T-helper 1 cell treated with Interleukin-12 subunit alpha and Interleukin-12 subunit beta and Interleukin-4 antibody, amounts not matched to agents 30 μg/mL and 1 μg/mL, for 36 hours (primary cell): ENCODE measurements around the gene TSPAN14.
"Not testable (repeated sequence)": the region's sequence is repeated elsewhere in the genome, so short reads cannot be mapped to it uniquely, and the experiment has no call there.

ENCODE experiments used
- H3K27ac Mint-ChIP-seq: one replicate; pipeline ENCODE4 v1.8.0; 2021; ENCODE audit warnings: mild to moderate bottlenecking, mixed read lengths
- H3K27me3 Mint-ChIP-seq: one replicate; pipeline ENCODE4 v1.8.0; 2021; ENCODE audit warnings: low read depth, mixed read lengths
- H3K36me3 Mint-ChIP-seq: one replicate; pipeline ENCODE4 v1.8.0; 2021; ENCODE audit warnings: low read depth, mixed read lengths
- H3K4me1 Mint-ChIP-seq: one replicate; pipeline ENCODE4 v1.8.0; 2021; ENCODE audit warnings: low read depth, mixed read lengths
- H3K4me3 Mint-ChIP-seq: one replicate; pipeline ENCODE4 v1.8.0; 2021; ENCODE audit warnings: mild to moderate bottlenecking, moderate library complexity, mixed read lengths
- H3K9me3 Mint-ChIP-seq: one replicate; pipeline ENCODE4 v1.8.0; 2021; ENCODE audit warnings: mixed read lengths

Gene TSPAN14

DNA sequence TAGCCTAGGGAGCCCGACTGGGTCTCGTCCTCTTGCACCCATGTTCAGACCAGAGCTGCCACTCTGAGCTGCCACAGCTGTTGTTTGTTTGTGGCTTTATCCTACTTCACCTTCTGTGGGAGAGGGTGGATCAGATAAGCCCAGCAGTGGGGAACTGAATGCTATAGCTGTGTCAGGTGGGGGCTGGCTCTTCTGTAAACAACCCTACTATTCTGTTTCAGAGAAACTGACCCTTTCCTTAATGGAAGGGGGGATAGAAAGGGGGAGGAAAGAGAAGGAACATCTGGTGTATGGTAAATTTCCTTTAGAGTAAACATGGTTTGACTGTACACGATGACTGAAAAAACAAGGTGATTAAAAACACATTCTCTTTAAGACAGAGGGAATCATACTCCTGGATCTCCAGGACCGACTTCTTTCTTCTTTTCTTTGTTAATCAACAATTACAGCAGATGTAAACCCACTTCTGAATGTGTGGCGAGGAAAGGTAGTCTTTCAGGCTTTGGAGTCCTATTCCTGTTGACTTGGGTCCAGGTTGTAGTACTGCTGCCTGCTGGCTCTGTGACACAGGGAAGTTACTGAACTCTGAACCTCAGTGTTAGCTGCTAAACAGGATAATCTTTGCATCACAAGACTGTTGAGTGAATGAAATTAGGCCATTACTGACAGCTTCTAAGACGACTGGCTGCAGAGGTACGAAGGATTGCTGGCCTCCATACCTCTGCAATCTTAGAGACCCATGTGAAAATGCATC lies 39.8 kb upstream of the TSPAN14 start:
- Mint-ChIP-seq H3K27me3 (no peaks in the 10 kb centered on the region), H3K4me1 (peaks cover 17% of the 10 kb centered on the region), H3K36me3 (no peaks in the 10 kb centered on the region), H3K9me3 (no peaks in the 10 kb centered on the region), H3K27ac (no peak overlapping the region), H3K4me3 (no peak overlapping the region)

DNA sequence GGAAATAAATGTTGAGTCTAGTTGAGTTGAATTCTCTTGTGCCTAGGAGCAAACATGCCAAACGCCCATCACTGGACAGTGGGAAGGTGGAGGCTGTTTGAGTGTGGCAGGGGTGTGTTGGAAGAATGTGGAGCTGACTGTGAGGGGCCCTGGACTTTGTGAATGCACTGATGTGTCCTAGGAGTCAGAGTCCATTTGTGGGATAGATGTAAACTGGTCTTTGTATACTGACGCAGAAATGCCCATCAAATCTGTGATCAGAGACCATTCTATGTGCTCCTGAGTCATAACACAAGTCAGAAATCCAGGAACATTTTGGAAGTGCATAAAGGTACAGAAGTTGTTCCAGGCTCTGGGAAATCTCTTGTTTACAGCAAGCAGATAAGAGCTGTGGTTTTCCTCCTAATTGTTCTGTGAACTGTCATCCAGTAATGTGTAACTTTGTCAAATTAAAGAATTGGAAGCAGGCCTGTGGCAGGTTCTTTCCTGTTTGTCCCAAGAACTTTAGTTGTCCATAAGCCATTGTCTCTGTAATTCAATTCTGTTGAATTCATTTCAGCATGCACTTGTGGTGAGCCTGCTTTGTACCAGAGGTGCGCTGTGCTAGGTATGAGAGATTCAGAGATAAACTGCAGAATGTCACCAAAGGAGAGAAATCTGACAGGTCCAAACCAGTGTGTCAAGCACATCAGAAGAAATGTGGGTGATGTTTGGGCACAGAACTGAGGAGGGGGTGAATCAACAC lies 38.2 kb upstream of the TSPAN14 start:
- H3K27ac Mint-ChIP-seq: no peak overlapping the region
- no peaks in the 10 kb centered on the region for H3K9me3 Mint-ChIP-seq
- H3K4me1 Mint-ChIP-seq: peaks cover 14% of the 10 kb centered on the region
- no peak overlapping the region for H3K4me3 Mint-ChIP-seq
- H3K27me3 Mint-ChIP-seq: no peaks in the 10 kb centered on the region
- H3K36me3 Mint-ChIP-seq: no peaks in the 10 kb centered on the region

DNA sequence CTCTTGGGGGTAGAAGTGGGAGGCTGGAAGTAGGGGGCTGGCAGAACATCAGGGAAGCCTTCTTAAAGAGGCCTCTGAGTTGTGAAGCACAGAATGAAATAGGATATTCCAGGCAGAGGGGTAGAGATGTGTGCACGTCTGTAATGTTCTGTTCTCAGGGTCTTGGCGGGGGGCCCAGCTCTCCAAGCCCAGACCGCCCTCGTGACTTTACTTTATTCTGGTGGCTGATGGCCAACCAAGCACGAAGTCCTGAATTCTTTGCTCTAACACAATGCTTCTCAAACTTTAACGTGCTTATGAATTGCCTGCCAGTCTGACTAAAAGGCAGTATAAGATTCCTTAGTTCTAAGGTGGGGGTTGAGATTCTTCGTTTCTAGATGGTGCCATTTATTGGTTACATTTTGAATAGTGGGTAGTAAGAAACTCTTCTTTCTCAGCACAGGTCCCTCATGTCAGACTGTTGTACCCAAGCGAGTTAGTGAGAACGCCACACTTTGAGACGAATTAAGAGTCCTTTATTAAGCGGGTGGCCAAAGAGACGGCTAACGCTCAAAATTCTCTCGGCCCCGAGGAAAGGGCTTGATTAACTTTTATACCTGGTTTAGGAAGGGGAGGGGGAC lies 37.5 kb upstream of the TSPAN14 start:
- peaks cover 13% of the 10 kb centered on the region for H3K4me1 Mint-ChIP-seq
- no peak overlapping the region for H3K27ac Mint-ChIP-seq
- no peak overlapping the region for H3K4me3 Mint-ChIP-seq
- no peaks in the 10 kb centered on the region for H3K27me3 Mint-ChIP-seq
- no peaks in the 10 kb centered on the region for H3K9me3 Mint-ChIP-seq
- no peaks in the 10 kb centered on the region for H3K36me3 Mint-ChIP-seq

DNA sequence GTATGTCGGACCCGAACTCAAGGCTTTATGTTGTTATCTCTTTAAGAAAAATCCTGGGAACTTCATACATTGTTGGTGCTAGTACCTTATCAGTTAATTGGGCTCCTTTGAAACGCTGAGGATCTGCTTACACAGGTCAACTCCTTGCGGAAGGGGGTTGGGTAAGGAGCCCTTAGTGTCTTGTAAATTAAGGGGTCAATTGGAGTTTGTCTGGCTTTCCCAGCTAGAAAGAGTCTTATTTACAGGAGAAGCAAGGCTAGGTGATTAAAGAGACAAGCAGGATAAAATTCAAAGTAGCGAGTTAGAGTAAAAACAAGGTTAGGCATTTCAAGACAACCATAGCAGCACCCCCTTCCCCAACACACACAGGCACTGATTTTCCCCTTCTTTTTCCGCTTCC lies 36.9 kb upstream of the TSPAN14 start:
- H3K9me3 Mint-ChIP-seq, H3K27me3 Mint-ChIP-seq, H3K4me3 Mint-ChIP-seq, H3K27ac Mint-ChIP-seq, H3K36me3 Mint-ChIP-seq: not testable (repeated sequence)
- peaks cover 12% of the 10 kb centered on the region for H3K4me1 Mint-ChIP-seq

DNA sequence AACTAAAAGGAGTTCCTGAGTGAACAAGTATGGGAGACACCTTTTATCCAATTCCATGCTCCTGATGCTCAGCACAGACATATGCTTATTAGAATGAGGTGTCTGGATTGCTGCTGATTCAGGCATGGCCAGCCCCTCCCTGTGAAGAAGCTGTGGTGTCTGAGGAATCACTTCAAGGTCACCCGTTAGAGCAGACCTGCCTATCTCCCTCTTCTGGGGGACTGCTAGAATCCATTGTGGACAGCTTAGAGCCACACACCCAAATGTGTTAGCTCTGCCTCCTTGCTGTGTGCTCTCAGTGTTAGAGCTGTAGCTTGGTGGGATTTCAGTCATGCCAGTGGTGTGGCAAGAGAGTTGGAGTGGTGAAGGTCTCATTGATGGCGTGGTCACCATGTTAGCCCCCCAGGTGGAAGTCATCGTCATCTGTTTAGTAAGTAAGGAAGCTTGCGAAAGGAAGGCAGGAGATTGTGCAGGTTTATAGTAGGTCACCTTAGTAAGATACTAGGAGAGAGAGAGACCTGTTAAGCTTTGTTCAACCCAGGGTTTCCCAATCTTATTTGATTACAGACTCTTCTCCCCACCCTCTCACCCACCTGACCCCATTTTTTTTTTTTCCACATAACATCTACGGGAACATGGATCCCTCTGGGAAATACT lies 32.9 kb upstream of the TSPAN14 start:
- Mint-ChIP-seq H3K27ac (no peak overlapping the region), H3K9me3 (no peaks in the 10 kb centered on the region), H3K4me1 (peaks cover 3% of the 10 kb centered on the region), H3K4me3 (no peak overlapping the region), H3K36me3 (peaks cover 7% of the 10 kb centered on the region), H3K27me3 (no peaks in the 10 kb centered on the region)

DNA sequence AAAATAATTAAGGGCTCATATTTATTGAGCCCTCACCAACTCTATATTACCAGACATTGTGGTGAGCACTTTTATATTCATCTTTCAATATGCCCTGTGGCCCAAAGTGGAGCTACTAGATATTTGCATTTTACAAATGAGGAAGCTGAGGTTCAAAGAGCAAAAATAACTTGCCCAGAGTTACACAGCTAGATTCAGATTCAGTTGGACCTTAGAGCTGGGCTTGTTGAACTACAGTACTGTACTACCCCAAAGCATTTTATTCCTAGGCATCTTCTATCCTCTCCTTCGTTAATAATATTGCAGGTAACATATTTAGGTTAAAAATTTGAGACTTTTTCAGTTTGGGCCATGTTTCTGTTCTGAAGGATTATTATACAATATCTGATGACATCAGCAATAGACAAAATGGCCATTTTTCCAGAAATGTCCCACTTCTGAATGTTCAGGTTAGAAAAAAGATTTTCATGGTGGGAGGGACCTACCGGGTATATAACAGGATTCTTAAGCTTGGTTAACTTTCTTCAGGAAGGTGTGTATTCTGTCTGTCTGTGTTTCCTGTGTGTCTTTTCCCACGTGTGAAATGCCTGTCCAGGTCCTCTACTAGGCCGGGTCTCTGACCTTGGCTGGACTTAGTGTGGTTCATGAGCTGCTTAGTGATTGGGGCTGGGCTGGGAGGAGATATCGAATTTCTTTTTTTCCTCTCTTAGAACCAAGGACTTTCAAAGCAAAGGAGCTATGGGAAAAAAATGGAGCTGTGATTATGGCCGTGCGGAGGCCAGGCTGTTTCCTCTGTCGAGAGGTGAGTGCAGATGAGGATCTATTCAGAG lies 32.2 kb upstream of the TSPAN14 start:
- no peaks in the 10 kb centered on the region for H3K9me3 Mint-ChIP-seq

DNA sequence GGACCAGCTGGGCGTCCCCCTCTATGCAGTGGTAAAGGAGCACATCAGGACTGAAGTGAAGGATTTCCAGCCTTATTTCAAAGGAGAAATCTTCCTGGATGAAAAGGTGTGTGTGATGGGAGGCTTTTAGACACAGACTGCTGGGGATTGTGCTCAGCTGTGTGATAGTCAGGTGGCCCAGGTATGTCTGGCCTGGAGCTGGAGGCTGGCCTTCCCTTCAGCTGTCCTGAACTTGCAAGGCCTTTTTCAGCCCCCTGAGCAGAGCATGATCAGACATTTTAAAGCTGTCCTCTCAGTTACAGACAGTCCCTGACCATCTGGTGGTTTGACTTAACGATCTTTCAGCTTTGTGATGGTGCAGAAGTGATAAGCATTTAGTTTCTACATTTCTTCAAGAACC lies 28.2 kb upstream of the TSPAN14 start:
- Mint-ChIP-seq H3K4me3 (no peak overlapping the region), H3K27ac (no peak overlapping the region), H3K4me1 (peaks cover 4% of the 10 kb centered on the region), H3K9me3 (no peaks in the 10 kb centered on the region), H3K36me3 (peaks cover 16% of the 10 kb centered on the region), H3K27me3 (no peaks in the 10 kb centered on the region)

More for the DNA sequence above, 32.2 kb upstream of the TSPAN14 start:
- Mint-ChIP-seq H3K4me1 (peaks cover 2% of the 10 kb centered on the region), H3K27me3 (no peaks in the 10 kb centered on the region), H3K4me3 (no peak overlapping the region), H3K27ac (no peak overlapping the region), H3K36me3 (peaks cover 7% of the 10 kb centered on the region)

DNA sequence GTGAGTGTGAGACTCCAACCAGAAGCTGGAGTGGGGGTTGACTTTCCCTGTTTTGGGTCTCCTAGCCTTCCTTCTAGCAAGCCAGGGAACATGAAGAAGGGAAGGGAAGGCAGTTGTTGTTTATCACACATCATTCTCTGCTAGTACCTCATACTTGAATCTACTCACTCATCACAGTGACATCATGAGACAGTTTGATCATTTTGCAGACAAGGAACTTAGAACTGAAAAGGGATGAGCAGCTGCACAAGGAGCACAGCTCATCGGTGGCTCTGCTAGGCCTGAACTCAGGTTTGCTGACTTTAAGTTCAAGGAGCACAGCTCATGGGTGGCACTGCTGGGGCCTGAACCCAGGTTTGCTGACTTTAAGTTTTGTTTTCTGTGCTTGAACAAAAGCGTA lies 26.6 kb upstream of the TSPAN14 start:
- no peaks in the 10 kb centered on the region for H3K9me3 Mint-ChIP-seq
- H3K27ac Mint-ChIP-seq: no peak overlapping the region
- no peak overlapping the region for H3K4me3 Mint-ChIP-seq
- H3K36me3 Mint-ChIP-seq: peaks cover 16% of the 10 kb centered on the region
- H3K27me3 Mint-ChIP-seq: no peaks in the 10 kb centered on the region
- H3K4me1 Mint-ChIP-seq: peaks cover 4% of the 10 kb centered on the region

DNA sequence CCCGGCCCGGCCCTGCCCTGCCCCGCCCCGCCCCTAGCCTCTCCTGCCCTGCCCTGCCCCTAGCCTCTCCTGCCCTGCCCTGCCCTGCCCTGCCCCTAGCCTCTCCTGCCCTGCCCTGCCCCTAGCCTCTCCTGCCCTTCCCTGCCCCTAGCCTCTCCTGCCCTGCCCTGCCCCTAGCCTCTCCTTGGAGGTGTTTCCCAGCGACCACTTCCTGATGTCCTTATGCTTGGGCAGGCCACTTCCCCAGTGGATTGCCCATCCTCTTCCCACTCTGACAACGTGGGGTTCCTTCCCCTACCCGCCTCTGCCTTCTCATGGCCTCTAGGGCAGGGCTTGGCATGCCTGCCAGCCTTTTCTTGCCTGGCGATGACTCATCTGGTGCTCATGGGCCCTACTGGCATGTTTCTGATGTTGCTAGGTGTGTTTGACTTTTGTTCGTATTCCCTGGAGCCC lies 24.6 kb upstream of the TSPAN14 start:
- Mint-ChIP-seq H3K36me3 (peaks cover 14% of the 10 kb centered on the region), H3K27ac (no peak overlapping the region), H3K4me3 (no peak overlapping the region), H3K4me1 (peaks cover 2% of the 10 kb centered on the region), H3K9me3 (no peaks in the 10 kb centered on the region), H3K27me3 (no peaks in the 10 kb centered on the region)

DNA sequence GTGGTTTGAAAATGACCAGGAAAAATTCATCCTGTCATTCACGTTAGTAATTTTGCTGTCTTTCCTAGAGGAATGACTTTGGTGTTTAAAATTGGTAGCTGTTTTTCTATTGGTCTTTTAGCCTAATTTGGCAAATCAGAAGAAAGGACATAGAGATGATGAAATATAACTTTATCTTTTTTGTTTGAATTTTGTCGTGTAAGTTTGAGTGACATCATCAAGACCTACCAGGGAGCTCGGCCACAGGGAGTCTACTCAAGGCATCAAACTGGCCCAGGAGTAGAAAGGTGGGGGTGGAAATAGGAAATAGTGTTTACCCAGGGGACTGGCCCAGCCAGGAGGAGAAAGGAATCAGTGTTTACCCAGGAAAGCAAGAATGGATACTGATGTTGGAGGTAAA lies 21.0 kb upstream of the TSPAN14 start:
- H3K9me3 Mint-ChIP-seq: no peaks in the 10 kb centered on the region
- H3K4me1 Mint-ChIP-seq: peaks cover 2% of the 10 kb centered on the region

DNA sequence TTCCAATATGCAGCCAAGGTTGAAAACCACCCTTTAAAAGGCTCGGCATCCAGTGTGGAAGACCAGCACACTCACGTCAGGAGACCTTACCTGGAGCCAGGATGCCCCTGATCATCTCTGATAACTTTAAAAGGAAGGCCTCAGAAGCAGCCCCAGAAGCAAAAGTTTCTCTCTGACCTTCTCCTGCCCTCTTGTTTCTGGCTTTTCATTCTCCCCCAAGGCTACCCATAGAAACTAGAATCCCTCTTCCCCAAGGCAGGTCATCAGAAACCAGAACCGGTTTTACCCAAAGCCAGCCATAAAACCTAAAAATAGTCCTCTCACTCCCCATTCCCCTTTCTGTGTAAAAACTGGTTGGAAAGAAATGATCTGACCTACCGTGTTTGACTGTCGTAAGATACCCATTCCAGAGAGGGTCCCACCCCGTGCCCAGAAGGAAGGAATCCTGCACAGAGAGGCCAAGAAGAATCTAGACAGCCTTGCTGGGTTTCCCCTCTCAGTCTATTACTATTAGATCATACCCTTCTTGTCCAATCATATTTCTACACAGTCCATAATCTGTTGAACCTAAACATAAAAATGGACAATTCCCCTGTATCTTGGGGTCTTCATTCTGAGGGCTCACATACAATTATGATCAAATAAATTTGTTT lies 17.5 kb upstream of the TSPAN14 start:
- no peaks in the 10 kb centered on the region for H3K36me3 Mint-ChIP-seq
- H3K27me3 Mint-ChIP-seq: peaks cover 31% of the 10 kb centered on the region
- H3K9me3 Mint-ChIP-seq: no peaks in the 10 kb centered on the region
- H3K4me1 Mint-ChIP-seq: no peaks in the 10 kb centered on the region
- no peak overlapping the region for H3K4me3 Mint-ChIP-seq
- H3K27ac Mint-ChIP-seq: no peak overlapping the region

More for the DNA sequence above, 21.0 kb upstream of the TSPAN14 start:
- Mint-ChIP-seq H3K36me3 (peaks cover 5% of the 10 kb centered on the region), H3K27ac (no peak overlapping the region), H3K27me3 (peaks cover 17% of the 10 kb centered on the region), H3K4me3 (no peak overlapping the region)

DNA sequence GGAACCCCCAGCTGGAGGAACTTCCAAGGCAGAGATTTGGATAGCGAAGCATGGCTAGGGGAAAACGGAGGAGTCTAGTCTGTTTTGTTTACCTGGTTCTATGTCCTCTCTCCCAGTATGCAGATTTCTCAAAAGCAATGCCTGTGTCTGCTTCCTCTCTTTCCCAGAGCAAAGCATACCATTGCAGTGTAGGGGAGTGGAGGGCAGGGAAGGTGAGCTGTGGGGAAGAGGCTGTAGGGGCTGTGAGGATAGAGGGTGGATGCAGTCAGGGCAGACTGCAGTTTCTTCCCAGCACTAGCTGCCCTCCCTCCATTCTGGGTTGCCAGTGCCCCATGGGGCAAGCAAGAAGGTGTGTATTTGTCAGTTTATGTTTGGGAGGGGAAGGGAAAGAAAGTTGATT lies 16.9 kb upstream of the TSPAN14 start:
- Mint-ChIP-seq H3K27ac (no peak overlapping the region), H3K9me3 (no peaks in the 10 kb centered on the region), H3K4me3 (no peak overlapping the region), H3K4me1 (no peaks in the 10 kb centered on the region), H3K27me3 (peaks cover 31% of the 10 kb centered on the region), H3K36me3 (no peaks in the 10 kb centered on the region)

DNA sequence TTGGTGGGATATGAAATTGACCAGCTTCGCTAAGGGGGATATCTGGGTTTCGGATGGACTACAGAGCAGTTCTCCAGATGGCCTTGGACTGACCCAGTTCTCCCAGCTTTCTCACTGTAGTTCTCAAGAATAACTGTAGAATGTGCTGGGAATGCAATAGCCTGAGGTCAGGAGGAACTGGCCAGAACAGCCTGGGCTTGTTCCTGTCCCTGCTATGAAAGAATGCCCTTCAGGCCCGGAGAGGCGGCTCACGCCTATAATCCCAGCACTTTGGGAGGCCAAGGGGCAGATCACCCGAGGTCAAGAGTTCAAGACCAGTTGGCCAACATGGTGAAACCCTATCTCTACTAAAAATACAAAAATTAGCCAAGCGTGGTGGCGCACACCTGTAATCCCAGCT lies 12.3 kb upstream of the TSPAN14 start:
- Mint-ChIP-seq H3K27ac (no peak overlapping the region), H3K4me3 (no peak overlapping the region), H3K9me3 (no peaks in the 10 kb centered on the region), H3K27me3 (peaks cover 25% of the 10 kb centered on the region), H3K36me3 (no peaks in the 10 kb centered on the region), H3K4me1 (peaks cover 28% of the 10 kb centered on the region)
